ENCODE data around the gene ARRDC2. TPM values are rescaled to one million over a fixed set of nuclear protein-coding genes. Genes with fewer than 3 reads are reported as not detected.

ARRDC2 gene
- total and polyA plus RNA-seq, 10 of the 15 experiments (the other 5 are each of a cell fraction or from before 2014, with no cell fraction given): 0.48 to 10.1 (median 4.8) TPM

- no peaks in the 10 kb centered on the region for H3K9me3 ChIP-seq (replicated peaks; ENCODE audit: control insufficient read depth, insufficient read depth, low read length)
- no peaks in the 10 kb centered on the region for H3K27me3 ChIP-seq (replicated peaks in 1 of 2; ENCODE audit: control insufficient read depth in 2 of 2, insufficient read depth in 2 of 2, low read length in 1 of 2)
- H4K20me1 ChIP-seq (ENCODE audit: control insufficient read depth, insufficient read depth): no peaks in the 10 kb centered on the region
- in situ Hi-C loops (cut with MboI) (no loop called here), intact Hi-C loops (cut with micrococcal nuclease; ENCODE audit: unreplicated experiment) (no loop called here)
- no peak overlapping the region for H3K4me2 ChIP-seq (ENCODE audit: control insufficient read depth, insufficient read depth)
- ChIA-PET POLR2A (interaction anchor here (0.5 kb wide), 1 partner anchor 275 kb away, joined by 4 read pairs; no protein-coding TSS in a partner anchor), RAD21 (ENCODE audit: unreplicated experiment) (no interaction called here), SMC1A (ENCODE audit: uncharacterized antibody, unreplicated experiment) (interaction anchor here (0.9 to 1.3 kb wide), 2 partner anchors 17 to 44 kb away, joined by 3 read pairs; no protein-coding TSS in a partner anchor), CTCF (interaction anchor here (0.6 to 4.8 kb wide), 3 partner anchors 43 to 454 kb away, joined by 3 to 19 read pairs (median 3); no protein-coding TSS in a partner anchor)
- no peak overlapping the region for H2AFZ ChIP-seq (ENCODE audit: control insufficient read depth, low read depth, low read length)
- no TSS peak for BruUV-seq (replicated peaks)
- no peaks in the 10 kb centered on the region for H3K79me2 ChIP-seq (ENCODE audit: control insufficient read depth, insufficient read depth, low read length)
- FAIRE-seq (no peak), ATAC-seq (no peak), DNase-seq (ENCODE audit: low read depth, low spot score) (no peak)
- no peaks in the 10 kb centered on the region for H3K4me1 ChIP-seq (ENCODE audit: control insufficient read depth, insufficient read depth, low read length)
- H3K4me3 ChIP-seq: no peak overlapping the region
- H3K27ac ChIP-seq (ENCODE audit: control insufficient read depth, insufficient read depth): no peak overlapping the region
- 67% methylated on average over 6 of the region's 6 CpGs for WGBS (ENCODE audit: insufficient coverage, insufficient replicate concordance, low lambda C conversion rate, missing lambda C conversion rate)
- H3K36me3 ChIP-seq (ENCODE audit: control insufficient read depth in 2 of 2, insufficient read depth in 2 of 2, low read length in 1 of 2): peaks cover 7 to 14% of the 10 kb centered on the region in 2 experiments
- no peak overlapping the region for H3K9ac ChIP-seq (ENCODE audit: control insufficient read depth, insufficient read depth, low read length)
- TF ChIP-seq CHD4 (IDR thresholded peaks at IDR 0.05): no peak
- no peak for TF ChIP-seq NBN (IDR thresholded peaks at IDR 0.05)
- TF ChIP-seq PRDM15 (CRISPR knock-in tag; IDR thresholded peaks at IDR 0.05): no peak
- no peak for TF ChIP-seq SMAD5 (IDR thresholded peaks at IDR 0.05; ENCODE audit: low read depth)
- TF ChIP-seq EP300 (IDR thresholded peaks at IDR 0.05; ENCODE audit: borderline replicate concordance in 1 of 2, control insufficient read depth in 1 of 2, low read depth in 2 of 2, low read length in 2 of 2): no peak
- TF ChIP-seq REST (IDR thresholded peaks at IDR 0.05; ENCODE audit: low read depth, low read length): no peak
- no peak for TF ChIP-seq CBFB (IDR thresholded peaks at IDR 0.05; ENCODE audit: low read depth)
- no peak for TF ChIP-seq POU2F2 (IDR thresholded peaks at IDR 0.05; ENCODE audit: borderline replicate concordance, low read depth, low read length)
- TF ChIP-seq SKIL (IDR thresholded peaks at IDR 0.05; ENCODE audit: low read depth, poor library complexity, severe bottlenecking): no peak
- TF ChIP-seq CREM (IDR thresholded peaks at IDR 0.05; ENCODE audit: low read depth): no peak
- no peak for TF ChIP-seq MAX (IDR thresholded peaks at IDR 0.05; ENCODE audit: low read depth, low read length)
These were observed 6.2 kb downstream of the ARRDC2 start for GRCh38 chr19:18014197-18014596.

All from GM12878 (cell line).